H1 (cell line): ENCODE data around the gene TTC23. TPM values are rescaled to one million over a fixed set of nuclear protein-coding genes. Genes with fewer than 3 reads are reported as not detected.

Experiments
- BCL11A ChIP-seq, 2 experiments: IDR thresholded peaks; one replicate each; pipeline ENCODE4 v1.6.1; 2011; ENCODE audit warnings: low read depth in 2 of 2, low read length in 2 of 2, mild to moderate bottlenecking in 2 of 2
- CHD1 ChIP-seq: IDR thresholded peaks from 2 replicates; pipeline ENCODE4 v1.6.1; 2012; ENCODE audit warnings: low read depth, low read length, improper control_type of control experiment
- CTCF ChIP-seq, 3 experiments: IDR thresholded peaks; 1 replicate in 2 of 3; 2 replicates in 1 of 3; pipeline versions ENCODE4 v1.5.1 to v1.6.1; 2011; ENCODE audit warnings: low read length in 3 of 3, mild to moderate bottlenecking in 3 of 3, inconsistent platforms in 2 of 3, low read depth in 1 of 3, moderate library complexity in 1 of 3; ENCODE audit not compliant: insufficient read depth in 1 of 3; ENCODE audit errors: control extremely low read depth in 1 of 3
- HDAC6 ChIP-seq: IDR thresholded peaks from one replicate; pipeline ENCODE4 v1.7.1; 2012; ENCODE audit warnings: low read depth, mild to moderate bottlenecking, inconsistent platforms, low read length, moderate library complexity
- KDM4A ChIP-seq: IDR thresholded peaks from one replicate; pipeline ENCODE4 v1.7.1; 2012; ENCODE audit warnings: low read depth, mild to moderate bottlenecking, moderate library complexity, low read length, inconsistent platforms; ENCODE audit not compliant: severe bottlenecking
- RBBP5 ChIP-seq: IDR thresholded peaks from 2 replicates; pipeline ENCODE4 v1.7.1; 2012; ENCODE audit warnings: low read depth, mild to moderate bottlenecking, inconsistent platforms, low read length, moderate library complexity, borderline replicate concordance
- SP2 ChIP-seq: IDR thresholded peaks from 2 replicates; pipeline ENCODE4 v1.6.1; 2012; ENCODE audit warnings: mild to moderate bottlenecking, low read length, inconsistent platforms
- TAF7 ChIP-seq: optimal IDR thresholded peaks from 2 replicates; pipeline ENCODE3; 2011; ENCODE audit warnings: low read depth, mild to moderate bottlenecking, inconsistent platforms, low read length, moderate library complexity, borderline replicate concordance
- polyA plus RNA-seq, 7 experiments: library from polyadenylated mRNA; depleted of rRNA in 3 of 7; stranded (reverse) in 5 of 7; unstranded in 2 of 7; fragments of >200 nt in 5 of 7; fragments of 200-250 nt in 2 of 7; gene quantifications; 1 replicate in 5 of 7; 2 replicates in 1 of 7; 4 replicates in 1 of 7; pipeline versions ENCODE4 v1.2.1 to v1.2.3, GENCODE V29; 2011 to 2013; ENCODE audit warnings: missing spikeins in 2 of 7, mixed read lengths in 2 of 7
- total RNA-seq: library from RNA; stranded (reverse); fragmentation: NEBNext Ultra II Directional; extraction: Animal tissue kit (Norgen Biotek cat#: 25700); gene quantifications from 2 replicates; pipeline ENCODE4 v1.2.1, GENCODE V29; 2021

TTC23 gene
- total and polyA plus RNA-seq, 2 of the 8 experiments (the other 6 are each of a cell fraction or from before 2014, with no cell fraction given) = 4.8 to 23.0 TPM

DNA sequence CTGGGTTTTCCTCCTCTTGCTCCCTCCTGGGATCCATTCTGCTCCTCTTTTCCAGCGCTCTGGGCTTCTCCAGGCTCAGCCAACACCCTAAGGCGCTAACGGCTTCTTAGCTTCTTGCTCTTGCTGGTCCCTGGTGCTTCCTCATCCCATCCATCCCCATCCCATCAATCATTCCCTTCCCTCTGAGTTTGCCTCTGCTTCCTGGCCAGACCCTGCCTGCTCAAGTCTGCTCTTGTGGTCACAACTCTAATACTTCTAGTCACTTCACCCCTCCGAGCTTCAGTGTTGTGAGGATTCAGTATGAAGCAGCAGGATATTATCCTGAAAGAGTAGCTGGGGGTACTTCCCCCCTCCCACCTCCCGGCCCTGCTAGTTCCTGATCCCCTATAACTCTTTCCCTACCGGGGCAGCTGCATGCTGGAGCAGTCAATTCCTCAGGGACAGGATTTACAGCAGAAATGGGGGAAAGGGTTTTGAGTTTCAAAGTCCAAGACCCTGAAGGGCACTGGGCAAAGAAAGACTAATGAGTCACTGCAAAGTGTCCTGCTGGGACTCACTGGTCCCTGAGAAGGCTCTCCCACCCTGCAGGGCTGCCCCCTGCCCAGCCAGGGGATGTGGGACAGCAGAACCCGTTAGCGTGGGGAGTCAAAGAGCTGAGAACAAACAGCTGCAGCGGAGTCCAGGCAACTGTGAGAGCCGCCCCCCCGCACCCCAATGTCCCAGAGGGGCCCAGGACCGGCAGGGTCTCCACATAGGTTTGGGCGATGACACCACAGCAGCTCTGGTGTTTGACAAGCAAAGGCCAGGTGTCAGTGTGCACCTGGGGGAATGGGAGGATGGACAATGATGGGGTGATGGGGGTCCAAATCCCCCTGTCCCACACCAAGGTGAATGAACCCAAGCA, 146.8 kb downstream of the TTC23 start (continued):
- TF ChIP-seq BCL11A (IDR thresholded peaks at IDR 0.05; ENCODE audit: low read depth in 2 of 2, low read length in 2 of 2) (no peak), RBBP5 (no peak), SP2 (no peak), CHD1 (no peak), CTCF (IDR thresholded peaks at IDR 0.05; ENCODE audit: control extremely low read depth in 1 of 3, insufficient read depth in 1 of 3, low read depth in 1 of 3, low read length in 3 of 3) (no peak), TAF7 (no peak), HDAC6 (no peak), KDM4A (no peak)
- TF ChIP-seq, all 59 proteins: peak for 0
